Suppressor macrophage treated with lipopolysaccharide for 1 hour (primary cell): ENCODE results near the gene RAB15.

Experiments used
- DNase-seq, 3 donors: peaks; one replicate each; pipeline ENCODE4 v3.0.0-alpha.2; 2020 to 2022

RAB15 gene

DNA sequence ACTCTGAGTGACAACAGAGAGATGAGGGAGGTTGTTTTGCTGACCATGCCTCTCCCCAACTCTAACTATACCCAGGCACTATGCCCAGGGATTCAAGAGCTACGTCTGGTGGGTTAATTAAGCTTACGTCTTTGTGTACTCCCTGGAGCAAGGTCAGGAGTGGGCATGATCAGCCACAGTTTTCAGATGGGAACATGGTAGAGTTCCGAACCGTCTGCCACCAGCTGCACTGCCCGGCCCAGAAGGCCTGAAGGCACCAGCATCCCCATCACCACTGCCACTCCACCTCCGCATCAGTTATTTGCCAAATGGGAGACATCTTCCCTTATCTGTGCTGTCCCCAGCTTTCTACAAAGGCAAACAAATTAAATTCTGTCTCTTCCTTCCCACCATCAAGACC is 18.5 kb downstream of the RAB15 start:
- no peak for DNase-seq

DNA sequence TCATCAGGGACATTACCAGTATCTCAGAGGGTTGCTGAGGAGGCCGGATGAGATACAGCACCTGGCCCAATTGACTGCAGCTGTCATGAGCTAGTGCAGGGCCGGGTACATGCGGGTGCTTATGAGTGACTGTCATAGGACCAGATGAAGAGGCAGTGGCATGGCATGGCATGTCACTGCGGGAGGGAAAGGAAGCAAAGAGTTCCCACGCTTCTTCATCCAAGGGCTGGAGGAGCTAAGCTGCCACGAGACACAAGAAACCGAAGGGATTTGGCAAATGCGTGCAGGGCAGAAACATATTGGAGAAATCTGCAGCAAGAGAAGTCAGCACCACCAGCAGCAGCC is 18.9 kb downstream of the RAB15 start:
- no peak for DNase-seq

- peak in 1 of 3 donors; percentile 52 for DNase-seq
Observed at GRCh38 chr14:64952598-64953309, 19.4 kb downstream of the RAB15 start.

- DNase-seq, result no peak
Observed at GRCh38 chr14:64951724-64952123, 20.4 kb downstream of the RAB15 start.

GRCh38 chr14:64951291-64951690 is 20.8 kb downstream of the RAB15 start:
- no peak for DNase-seq

DNA sequence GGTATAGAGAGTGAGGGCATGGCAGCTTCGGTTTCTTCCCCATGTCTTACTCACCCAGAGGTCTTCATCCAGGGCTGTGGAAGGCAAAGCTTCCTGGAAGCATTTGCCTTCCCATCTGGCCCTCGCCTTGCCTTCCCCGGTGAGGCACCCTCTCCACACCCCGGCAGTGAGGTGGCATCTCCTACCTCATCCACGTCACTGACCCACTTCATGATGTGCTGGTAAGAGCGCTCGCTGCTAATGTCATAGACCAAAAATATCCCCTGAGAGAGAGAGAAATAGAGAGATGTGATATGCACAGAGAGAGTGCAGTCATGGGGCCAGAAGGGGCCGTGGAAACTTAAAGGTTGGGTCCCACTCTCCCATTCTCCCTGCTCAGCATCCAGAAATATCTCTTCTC is 21.2 kb downstream of the RAB15 start:
- no peak for DNase-seq

DNA sequence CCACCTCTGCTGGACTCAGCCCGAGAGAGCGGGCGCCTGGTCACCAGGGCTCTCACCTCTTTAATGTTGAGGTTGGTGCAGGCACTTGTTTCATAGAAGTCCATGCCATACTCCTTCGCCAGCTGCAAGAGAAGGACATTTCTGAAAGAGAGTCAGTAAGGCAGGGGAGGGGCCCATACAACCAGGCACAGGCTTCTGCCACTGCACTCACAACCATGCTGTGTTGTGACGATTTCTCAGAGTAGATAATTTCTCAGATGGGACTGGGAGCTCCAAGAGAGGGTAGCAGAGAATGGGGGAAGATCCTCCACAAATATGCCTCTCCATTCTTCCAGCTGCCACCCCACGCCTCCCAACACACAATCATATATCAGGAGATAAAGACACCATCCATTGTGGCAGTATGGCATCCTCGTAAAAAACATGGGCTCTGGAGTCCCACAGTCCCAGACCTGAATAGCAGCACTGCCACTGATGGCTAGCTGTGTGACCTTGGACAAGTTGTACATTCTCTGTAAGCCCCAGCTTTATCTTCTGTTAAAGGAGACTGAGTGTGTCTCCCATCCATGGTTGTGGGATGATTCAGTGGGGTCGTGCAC is 23.4 kb downstream of the RAB15 start:
- no peak for DNase-seq

- no peak for DNase-seq
Observed at GRCh38 chr14:64947710-64948611, 24.2 kb downstream of the RAB15 start.

DNA sequence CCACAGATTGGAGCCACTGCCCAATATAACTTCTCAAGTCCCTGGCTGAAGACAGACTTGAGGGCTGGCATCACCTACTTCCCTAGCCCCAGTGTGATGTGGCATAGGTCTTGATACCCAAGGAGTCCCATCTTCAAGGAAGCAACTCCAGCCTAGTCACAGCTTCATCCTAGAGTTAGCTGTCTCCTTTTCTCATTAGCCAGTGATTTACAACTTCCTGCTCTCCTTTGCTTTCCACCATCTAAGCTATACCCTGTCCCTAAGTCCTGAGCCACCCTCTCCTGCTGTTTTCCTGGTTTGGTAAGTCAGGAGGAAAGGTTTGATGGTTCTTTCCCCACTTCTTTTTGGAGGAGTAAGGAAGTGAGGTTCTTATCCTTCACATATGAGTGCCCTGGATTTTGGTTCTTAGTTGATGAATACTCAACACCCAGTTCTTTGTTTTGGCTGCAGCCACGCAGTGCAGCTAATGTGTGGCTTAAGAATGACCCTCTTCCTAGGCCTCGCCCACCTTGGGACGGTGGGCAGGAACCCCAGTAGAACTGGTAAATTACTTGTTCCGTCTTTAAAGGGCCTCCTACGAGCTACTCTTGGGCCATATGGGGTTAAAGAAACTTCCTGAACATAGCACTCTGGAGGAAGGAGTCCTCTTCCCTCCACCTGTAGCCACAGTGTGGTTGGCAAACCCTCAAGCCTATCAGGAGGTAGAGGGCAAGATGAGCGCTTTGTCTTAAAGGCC is 25.7 kb downstream of the RAB15 start:
- DNase-seq, result no peak

- no peak for DNase-seq
Observed at GRCh38 chr14:64945431-64946178, 26.5 kb downstream of the RAB15 start.

DNA sequence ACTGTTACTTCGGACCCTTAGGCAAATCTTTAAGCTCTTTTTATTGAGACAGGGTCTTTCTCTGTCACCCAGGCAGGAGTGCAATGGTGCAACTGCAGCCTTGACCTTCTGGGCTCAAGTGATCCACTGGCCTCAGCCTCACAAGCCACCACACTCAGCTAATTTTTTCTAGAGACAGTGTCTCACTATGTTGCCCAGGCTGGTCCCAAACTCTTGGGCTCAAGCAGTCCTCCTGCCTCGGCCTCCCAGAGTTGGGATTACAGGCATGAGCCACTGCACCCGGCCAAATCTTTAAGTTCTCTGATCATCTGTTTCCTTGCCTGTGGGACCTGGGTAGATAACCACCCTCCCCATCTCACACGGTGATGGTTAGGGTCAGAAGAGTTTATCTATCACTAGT is 27.3 kb downstream of the RAB15 start:
- no peak for DNase-seq

- no peak for DNase-seq
Observed at GRCh38 chr14:64944041-64944440, 28.1 kb downstream of the RAB15 start.

DNA sequence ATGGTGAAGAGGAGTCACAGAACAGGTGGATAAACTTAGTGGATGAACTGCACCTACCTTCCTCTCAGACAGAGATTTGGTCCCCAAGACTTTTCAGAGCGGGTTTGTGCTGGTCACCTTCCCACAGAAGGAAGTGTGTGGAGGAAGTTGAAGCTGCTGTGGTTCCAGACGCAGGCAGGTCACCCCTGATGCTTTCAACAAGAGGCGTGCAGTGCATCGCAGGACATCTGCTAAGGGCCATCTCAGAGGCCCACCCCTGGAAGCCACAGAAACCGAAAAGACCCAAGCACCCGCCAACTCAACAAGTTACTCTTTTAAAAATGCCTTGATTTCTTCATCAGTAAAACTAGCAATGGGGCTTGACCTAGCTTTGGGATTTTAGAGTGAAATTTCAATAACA is 28.6 kb downstream of the RAB15 start:
- peak in 1 of 3 donors; percentile 3 for DNase-seq

GRCh38 chr14:64942531-64943111 is 29.5 kb downstream of the RAB15 start, which contains the start of gene GPX2:
Gene GPX2 (minus strand): TSS chr14:64942745. CDS start chr14:64942726, 19 bp downstream.
- no peak for DNase-seq

DNA sequence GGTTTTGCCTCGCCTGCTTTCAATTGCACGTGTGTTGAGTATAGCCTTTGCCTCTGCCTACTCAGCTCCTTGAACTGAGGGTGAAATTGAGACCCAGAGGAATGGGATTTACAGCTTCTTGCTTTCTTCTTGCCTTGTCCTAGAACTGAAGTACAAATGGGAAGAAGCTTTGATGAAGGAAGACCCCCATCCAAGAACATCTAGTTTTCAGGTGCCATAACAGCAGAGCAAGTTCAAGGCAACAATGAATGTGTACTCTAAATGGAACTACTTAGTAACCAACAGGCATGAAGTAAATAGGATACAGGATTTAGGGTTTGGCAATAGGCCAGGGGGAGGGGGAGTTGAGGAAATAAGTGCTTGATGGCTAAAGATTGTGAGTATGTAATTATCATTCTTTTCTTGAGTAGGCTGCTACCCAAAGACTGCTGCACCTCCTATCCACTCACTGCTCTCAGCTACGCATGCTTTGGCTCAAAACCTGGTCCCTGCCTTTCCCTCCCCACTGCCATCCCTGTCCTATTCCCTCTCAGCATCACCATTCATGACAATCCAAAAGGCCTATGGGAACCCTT is 31.7 kb downstream of the RAB15 start:
- DNase-seq, result no peak

DNA sequence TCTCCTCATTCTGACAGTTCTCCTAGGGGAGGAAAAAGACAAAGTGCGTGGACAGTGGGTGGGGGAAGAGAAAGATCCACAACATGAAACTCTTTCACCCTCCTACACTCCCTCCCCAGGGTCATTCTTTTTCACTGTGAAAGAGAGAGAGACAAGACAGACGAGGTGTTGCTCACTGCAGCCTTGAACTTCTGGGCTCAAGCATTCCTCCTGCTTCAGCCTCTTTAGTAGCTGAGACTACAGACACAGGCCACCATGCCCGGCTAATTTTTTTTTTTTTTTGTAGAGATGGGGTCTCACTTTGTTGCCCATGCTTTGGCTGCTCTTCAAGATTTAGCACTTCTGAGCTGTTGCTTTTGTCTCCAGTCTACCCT is 32.3 kb downstream of the RAB15 start:
- no peak for DNase-seq

DNA sequence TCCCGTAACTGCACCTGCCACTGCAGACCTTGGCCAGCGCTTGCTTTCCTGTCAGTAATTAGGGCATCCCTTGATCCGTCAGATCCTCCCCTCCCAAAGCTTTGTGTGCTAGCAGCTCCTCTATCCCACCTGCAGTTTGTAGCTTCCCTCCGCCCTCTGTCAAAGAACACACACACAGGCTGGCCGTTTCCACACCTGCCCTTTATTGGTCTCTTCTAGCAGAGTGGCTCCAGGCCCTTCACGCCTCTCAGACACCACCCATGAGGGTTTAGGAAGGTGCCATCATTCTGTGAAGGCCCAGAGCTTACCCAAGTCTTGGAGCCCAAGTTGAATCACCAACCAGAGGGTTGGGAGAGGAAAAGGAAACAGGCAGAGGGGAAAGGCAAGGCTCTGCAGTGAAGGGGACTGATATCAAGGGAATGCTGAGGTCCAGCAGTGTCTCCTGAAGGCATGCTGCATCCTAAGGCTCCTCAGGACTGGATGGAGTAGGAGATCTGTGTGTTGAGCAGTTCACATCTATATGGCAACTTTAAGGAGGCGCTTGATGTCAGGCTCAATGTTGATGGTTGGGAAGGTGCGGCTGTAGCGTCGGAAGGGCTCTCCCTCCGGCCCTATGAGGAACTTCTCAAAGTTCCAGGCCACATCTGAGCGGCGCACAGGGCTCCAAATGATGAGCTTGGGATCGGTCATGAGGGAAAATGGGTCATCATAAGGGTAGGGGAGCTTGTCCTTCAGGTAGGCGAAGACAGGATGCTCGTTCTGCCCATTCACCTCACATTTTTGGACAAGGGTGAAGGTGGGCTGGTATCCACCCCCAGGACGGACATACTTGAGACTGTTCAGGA is 32.9 kb downstream of the RAB15 start:
- DNase-seq, result no peak

DNA sequence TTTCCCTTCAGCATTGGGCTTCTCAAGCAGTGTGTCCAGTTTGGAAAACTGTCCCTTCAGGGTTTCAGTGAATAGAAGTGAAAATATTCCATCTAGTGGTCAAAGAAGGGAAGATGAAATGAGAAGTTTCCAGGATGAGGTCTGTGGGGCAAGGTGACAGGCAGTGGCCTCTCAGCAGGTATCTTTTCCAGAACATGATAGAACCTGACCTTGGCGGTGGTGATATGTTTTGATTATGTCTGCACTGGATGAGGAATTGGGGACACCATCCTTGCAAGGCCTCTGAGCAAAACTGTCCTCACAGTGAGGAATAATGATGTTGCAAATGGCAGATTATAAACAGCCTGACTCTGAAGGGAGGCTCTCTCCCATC is 34.3 kb downstream of the RAB15 start:
- DNase-seq, result no peak

DNA sequence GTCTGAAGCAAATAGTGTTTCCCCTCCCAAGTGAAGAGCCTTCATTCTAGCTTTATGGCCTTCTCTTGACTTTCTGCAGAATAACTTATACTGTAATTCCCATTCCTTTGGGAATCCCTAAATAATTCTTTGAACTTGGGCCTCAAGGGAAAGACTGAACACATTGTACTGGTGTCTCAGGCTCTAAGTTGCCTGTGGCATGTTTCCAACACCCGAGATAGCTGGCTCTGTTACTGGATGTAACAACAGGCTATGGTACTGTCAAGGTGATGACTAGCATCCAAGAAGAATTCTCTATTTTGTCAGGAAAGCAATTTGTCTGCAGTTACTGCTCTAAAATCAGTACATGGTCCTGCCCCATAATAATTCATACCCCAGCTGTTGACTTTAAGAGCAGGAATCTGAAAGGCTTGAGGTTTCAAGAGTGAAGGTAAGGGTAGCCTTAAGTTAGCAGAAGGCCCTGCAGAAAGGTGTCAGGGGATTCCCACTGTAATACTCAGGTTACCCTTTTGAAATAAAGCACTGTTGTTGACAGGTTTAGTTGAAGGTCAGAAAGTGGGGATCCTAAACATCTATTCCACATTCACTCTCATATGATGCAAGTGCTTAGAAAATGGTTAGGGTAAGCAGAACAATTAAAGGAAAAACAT is 34.8 kb downstream of the RAB15 start:
- DNase-seq, result no peak

DNA sequence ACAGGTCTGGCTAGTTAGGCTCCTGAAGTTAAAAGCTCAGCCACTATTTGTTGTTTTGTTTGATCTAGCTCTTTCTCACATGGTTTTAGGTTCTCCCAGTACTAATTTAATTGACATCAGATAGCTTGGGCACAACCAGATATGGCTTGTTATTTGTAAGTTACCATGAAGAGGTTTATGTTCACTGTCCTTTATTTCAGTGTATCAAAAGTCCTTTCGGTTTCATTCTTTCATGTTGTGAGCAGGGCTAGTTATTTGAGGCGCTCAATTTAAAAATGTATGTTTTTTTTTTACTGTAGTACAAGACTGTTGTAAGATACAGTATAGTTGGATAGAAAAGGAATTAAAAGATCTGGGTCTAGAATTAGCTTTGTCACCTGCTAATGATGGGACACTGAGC is 36.6 kb downstream of the RAB15 start:
- no peak for DNase-seq
